Common myeloid progenitor, CD34-positive (primary cell): Measurements from ENCODE around the gene NRAP.

Source experiments
- CTCF ChIA-PET: fragments of 350-600 bp; sonication (Branson Sonifier 250); formaldehyde crosslinking; loops from one replicate; lab custom pipeline; 2021; ENCODE audit warnings: antibody characterized with exemption; lab: Charles Lee
- POLR2A ChIA-PET: fragments of 350-600 bp; sonication (Branson Sonifier 250); formaldehyde crosslinking; loops from one replicate; lab custom pipeline; 2021; ENCODE audit warnings: antibody characterized with exemption; lab: Charles Lee
- DNase-seq, 3 donors: peaks; one replicate each; pipeline versions ENCODE4 v3.0.0 to v3.0.0-alpha.2; 2013
- H3K27ac ChIP-seq, 2 experiments: 1 replicate in 1 of 2; 2 replicates in 1 of 2; pipeline ENCODE4 v1.7.0; 2013; ENCODE audit warnings: inconsistent platforms in 2 of 2, low read length in 2 of 2, mild to moderate bottlenecking in 2 of 2, low read depth in 1 of 2, moderate library complexity in 1 of 2; ENCODE audit not compliant: severe bottlenecking in 2 of 2, insufficient read depth in 1 of 2, poor library complexity in 1 of 2
- H3K27me3 ChIP-seq, 5 experiments: replicated peaks in 2 of 5; 1 replicate in 3 of 5; 2 replicates in 2 of 5; pipeline versions ENCODE4 v1.6.1 to v1.7.0; 2013; ENCODE audit warnings: low read length in 4 of 5, mild to moderate bottlenecking in 2 of 5, moderate library complexity in 2 of 5, inconsistent platforms in 1 of 5; ENCODE audit not compliant: insufficient read depth in 5 of 5, control insufficient read depth in 4 of 5
- H3K36me3 ChIP-seq, 4 experiments: 1 replicate in 2 of 4; 2 replicates in 2 of 4; pipeline versions ENCODE4 v1.6.1 to v1.7.0; 2013; ENCODE audit warnings: low read length in 3 of 4, control low read depth in 1 of 4, mild to moderate bottlenecking in 1 of 4; ENCODE audit not compliant: control insufficient read depth in 4 of 4, insufficient read depth in 4 of 4
- H3K4me1 ChIP-seq, 4 experiments: 1 replicate in 3 of 4; 2 replicates in 1 of 4; pipeline versions ENCODE4 v1.6.1 to v1.7.1; 2013; ENCODE audit warnings: low read length in 3 of 4, mild to moderate bottlenecking in 3 of 4, control low read depth in 1 of 4, inconsistent platforms in 1 of 4, moderate library complexity in 1 of 4; ENCODE audit not compliant: control insufficient read depth in 4 of 4, insufficient read depth in 4 of 4; ENCODE audit errors: control extremely low read depth in 1 of 4
- H3K4me3 ChIP-seq, 7 experiments: 1 replicate in 4 of 7; 2 replicates in 3 of 7; pipeline versions ENCODE4 v1.5.1 to v1.7.0; 2013; ENCODE audit warnings: mild to moderate bottlenecking in 7 of 7, low read length in 6 of 7, moderate library complexity in 6 of 7, inconsistent platforms in 2 of 7, low read depth in 2 of 7, control low read depth in 1 of 7; ENCODE audit not compliant: insufficient read depth in 4 of 7, control insufficient read depth in 1 of 7; ENCODE audit errors: extremely low read depth in 1 of 7
- H3K9me3 ChIP-seq, 5 experiments: 1 replicate in 4 of 5; 2 replicates in 1 of 5; pipeline versions ENCODE4 v1.6.1 to v1.7.1; 2013; ENCODE audit warnings: low read length in 4 of 5, mild to moderate bottlenecking in 2 of 5, inconsistent platforms in 1 of 5, low read depth in 1 of 5, moderate library complexity in 1 of 5; ENCODE audit not compliant: control insufficient read depth in 4 of 5, insufficient read depth in 2 of 5; ENCODE audit errors: control extremely low read depth in 1 of 5
- WGBS: methylation state at CpG from one replicate; pipeline ENCODE4 v1.1.5; 2013; ENCODE audit not compliant: insufficient coverage; 5-methylcytosine and 5-hydroxymethylcytosine counted together

The NRAP gene

GRCh38 chr10:113644185-113645120 is 19.4 kb downstream of the NRAP start:
- no peak for DNase-seq
- ChIA-PET POLR2A (no interaction called here), CTCF (interaction anchor here (1.3 kb wide), 1 partner anchor 13 kb away, joined by 4 read pairs; no protein-coding TSS in a partner anchor)
- WGBS: 81% methylated on average over 5 of the region's 7 CpGs
- Histone ChIP-seq H3K4me3 (no peak overlapping the region), H3K9me3 (peaks cover 0 to 1% (median 0%) of the 10 kb centered on the region in 5 experiments), H3K36me3 (no peaks in the 10 kb centered on the region), H3K27me3 (peaks cover 0 to 2% (median 0%) of the 10 kb centered on the region in 5 experiments), H3K27ac (no peak overlapping the region), H3K4me1 (no peaks in the 10 kb centered on the region)

- Histone ChIP-seq H3K4me3 (no peak overlapping the region), H3K27ac (no peak overlapping the region), H3K9me3 (peaks cover 0 to 1% (median 0%) of the 10 kb centered on the region in 5 experiments), H3K36me3 (no peaks in the 10 kb centered on the region), H3K4me1 (no peaks in the 10 kb centered on the region), H3K27me3 (peaks cover 0 to 2% (median 0%) of the 10 kb centered on the region in 5 experiments)
- WGBS: no CpG with 5 or more reads among the region's 4 CpGs
- CTCF ChIA-PET: interaction anchor here (1.3 kb wide), 1 partner anchor 12 kb away, joined by 4 read pairs; no protein-coding TSS in a partner anchor
- no peak for DNase-seq
- POLR2A ChIA-PET: no interaction called here
Measured at GRCh38 chr10:113643183-113643582, 20.7 kb downstream of the NRAP start.

GRCh38 chr10:113641702-113642101 is 22.1 kb downstream of the NRAP start:
- POLR2A ChIA-PET: no interaction called here
- H3K27me3 ChIP-seq: peaks cover 0 to 2% (median 0%) of the 10 kb centered on the region in 5 experiments
- no peak for DNase-seq
- CTCF ChIA-PET: no interaction called here
- H3K4me1 ChIP-seq: no peaks in the 10 kb centered on the region
- H3K27ac ChIP-seq: no peak overlapping the region
- H3K36me3 ChIP-seq: no peaks in the 10 kb centered on the region
- peaks cover 0 to under 1% (median 0%) of the 10 kb centered on the region in 5 experiments for H3K9me3 ChIP-seq
- no CpG with 5 or more reads among the region's 4 CpGs for WGBS
- H3K4me3 ChIP-seq: no peak overlapping the region

GRCh38 chr10:113639966-113640365 is 23.9 kb downstream of the NRAP start:
- Histone ChIP-seq H3K4me1 (no peaks in the 10 kb centered on the region), H3K36me3 (no peaks in the 10 kb centered on the region), H3K27ac (no peak overlapping the region), H3K4me3 (no peak overlapping the region), H3K27me3 (peaks cover 0 to 2% (median 0%) of the 10 kb centered on the region in 5 experiments), H3K9me3 (peaks cover 0 to 3% (median 0%) of the 10 kb centered on the region in 5 experiments)
- 86% methylated on average over 2 of the region's 3 CpGs for WGBS
- no peak for DNase-seq
- ChIA-PET CTCF (interaction anchor here (1.3 kb wide), 1 partner anchor 54 kb away, joined by 4 read pairs; no protein-coding TSS in a partner anchor), POLR2A (no interaction called here)

- POLR2A ChIA-PET: no interaction called here
- Histone ChIP-seq H3K27ac (no peak overlapping the region), H3K4me1 (no peaks in the 10 kb centered on the region), H3K9me3 (peaks cover 0 to 4% (median 2%) of the 10 kb centered on the region in 5 experiments), H3K36me3 (no peaks in the 10 kb centered on the region), H3K4me3 (no peak overlapping the region), H3K27me3 (peaks cover 0 to 3% (median 0%) of the 10 kb centered on the region in 5 experiments)
- no peak for DNase-seq
- CTCF ChIA-PET: interaction anchor here (1.3 kb wide), 1 partner anchor 12 kb away, joined by 4 read pairs; no protein-coding TSS in a partner anchor
- WGBS: 89% methylated on average over 3 of the region's 6 CpGs
Measured at GRCh38 chr10:113631684-113632367, 32.0 kb downstream of the NRAP start.

- H3K4me3 ChIP-seq: no peak overlapping the region
- no peaks in the 10 kb centered on the region for H3K4me1 ChIP-seq
- CTCF ChIA-PET: interaction anchor here (1.3 kb wide), 1 partner anchor 13 kb away, joined by 4 read pairs; no protein-coding TSS in a partner anchor
- WGBS: 97% methylated on average over 5 of the region's 5 CpGs
- peaks cover 0 to 4% (median 2%) of the 10 kb centered on the region in 5 experiments for H3K9me3 ChIP-seq
- no peaks in the 10 kb centered on the region for H3K36me3 ChIP-seq
- POLR2A ChIA-PET: no interaction called here
- H3K27ac ChIP-seq: no peak overlapping the region
- H3K27me3 ChIP-seq: peaks cover 0 to 6% (median 0%) of the 10 kb centered on the region in 5 experiments
- no peak for DNase-seq
Measured at GRCh38 chr10:113630929-113631533, 32.8 kb downstream of the NRAP start.
